ENCODE measurements around the gene TGFA.

Gene TGFA

DNA sequence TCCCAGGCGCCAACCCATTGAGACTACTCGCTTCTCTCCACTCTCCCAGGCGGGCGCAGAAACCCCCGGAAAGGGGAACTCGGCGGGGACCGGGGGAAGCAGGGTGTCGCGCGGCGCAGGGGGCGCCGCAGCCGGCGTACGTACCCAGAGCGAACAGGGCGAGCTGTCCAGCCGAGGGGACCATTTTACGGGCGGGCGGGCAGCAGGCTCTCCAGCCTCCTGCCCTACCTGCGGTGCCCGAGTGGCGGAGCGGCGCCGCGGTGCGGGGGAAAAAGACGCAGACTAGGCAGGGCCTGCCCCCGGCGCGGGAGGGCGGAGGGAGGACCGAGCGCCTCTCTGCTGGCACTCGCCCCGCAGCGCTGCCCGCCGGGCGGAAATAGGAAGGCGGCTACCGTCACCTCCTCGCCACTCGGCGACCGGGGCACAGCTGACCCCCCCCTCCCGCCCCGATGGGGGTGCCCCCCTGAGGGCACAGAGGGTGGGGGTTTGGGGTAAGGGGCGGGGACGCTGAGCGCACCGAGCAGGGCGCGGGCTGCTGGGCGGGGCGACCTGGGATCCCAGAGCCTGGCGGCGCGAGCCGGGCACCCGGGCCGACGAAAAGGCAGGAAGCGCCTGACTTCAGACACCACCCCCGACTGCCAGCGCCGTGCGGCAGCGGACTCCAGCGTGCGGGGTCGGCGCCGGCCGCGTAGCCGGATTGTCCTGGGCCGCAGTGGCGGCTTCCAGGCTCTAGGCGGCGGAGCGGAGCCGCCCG lies at the start of gene TGFA:
TGFA (minus strand) TSS at position 243 of the 754 bp plus-strand sequence; CDS start at position 184, 59 bp downstream.
- H3K27ac ChIP-seq (ENCODE audit: low read length), result no peak within 1 kb of the TSS
- H3K9ac ChIP-seq (ENCODE audit: low read length), result peak within 1 kb of the TSS; percentile 43

DNA sequence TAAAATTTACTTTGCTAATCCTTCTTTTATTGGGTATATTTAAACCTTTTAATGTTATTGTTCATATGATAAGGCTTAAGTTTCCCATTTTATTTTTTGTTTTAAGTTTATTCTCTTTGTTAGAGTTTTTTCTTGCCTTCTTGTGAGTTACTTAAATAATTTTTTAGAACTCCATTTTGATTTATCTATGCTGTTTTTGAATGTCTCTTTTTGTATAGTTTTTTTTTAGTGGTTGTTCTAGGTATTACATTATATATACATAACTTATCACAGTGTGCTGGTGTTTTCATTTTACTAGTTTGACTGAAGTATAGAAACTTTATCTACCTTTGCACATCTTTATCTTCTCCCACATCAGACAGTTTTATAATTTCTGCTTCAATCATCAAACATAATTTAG lies 49.4 kb upstream of the TGFA start:
- H3K27me3 ChIP-seq (ENCODE audit: control insufficient read depth, insufficient read depth, low read length), result no peaks in the 10 kb centered on the region
- H3K9ac ChIP-seq (ENCODE audit: low read length), result no peak overlapping the region
- no peaks in the 10 kb centered on the region for H3K4me1 ChIP-seq (ENCODE audit: control insufficient read depth, low read depth, low read length)
- H3K36me3 ChIP-seq (ENCODE audit: control insufficient read depth, low read depth, low read length), result no peaks in the 10 kb centered on the region
- H3K27ac ChIP-seq (ENCODE audit: low read length), result no peak overlapping the region
- H3K4me3 ChIP-seq (ENCODE audit: low read length), result no peak overlapping the region
- H3K9me3 ChIP-seq (ENCODE audit: control insufficient read depth, low read depth, low read length), result peaks cover 7% of the 10 kb centered on the region

More for the DNA sequence above, at the start of gene TGFA:
- peaks cover 10% of the 10 kb centered on the region for H3K4me1 ChIP-seq (ENCODE audit: control insufficient read depth, low read depth, low read length)
- no peaks in the 10 kb centered on the region for H3K9me3 ChIP-seq (ENCODE audit: control insufficient read depth, low read depth, low read length)
- peaks cover 60% of the 10 kb centered on the region for H3K27me3 ChIP-seq (ENCODE audit: control insufficient read depth, insufficient read depth, low read length)
- H3K4me3 ChIP-seq (ENCODE audit: low read length), result peak within 1 kb of the TSS; percentile 53
- H3K36me3 ChIP-seq (ENCODE audit: control insufficient read depth, low read depth, low read length), result no peaks in the 10 kb centered on the region

DNA sequence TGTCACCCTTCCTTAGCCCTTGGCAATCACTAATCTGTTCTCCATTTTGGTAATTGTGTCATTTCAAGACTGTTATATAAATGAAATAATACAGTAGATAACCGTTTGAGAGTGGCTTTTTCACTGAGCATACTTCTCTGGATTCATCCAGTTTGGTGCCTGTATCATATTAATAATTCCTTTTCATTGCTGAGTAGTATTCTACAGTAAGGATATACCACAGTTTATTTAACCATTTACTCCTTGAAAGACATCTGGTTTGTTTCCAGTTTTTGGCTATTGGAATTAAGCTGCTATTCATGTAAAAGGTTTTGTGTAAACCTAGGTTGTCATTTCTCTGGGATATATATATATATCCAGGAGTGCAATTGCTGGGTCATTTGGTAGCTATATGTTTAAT lies 44.6 kb upstream of the TGFA start:
- Histone ChIP-seq H3K36me3 (ENCODE audit: control insufficient read depth, low read depth, low read length) (no peaks in the 10 kb centered on the region), H3K4me1 (ENCODE audit: control insufficient read depth, low read depth, low read length) (no peaks in the 10 kb centered on the region), H3K9me3 (ENCODE audit: control insufficient read depth, low read depth, low read length) (peaks cover 7% of the 10 kb centered on the region), H3K4me3 (ENCODE audit: low read length) (no peak overlapping the region), H3K27ac (ENCODE audit: low read length) (no peak overlapping the region), H3K9ac (ENCODE audit: low read length) (no peak overlapping the region), H3K27me3 (ENCODE audit: control insufficient read depth, insufficient read depth, low read length) (no peaks in the 10 kb centered on the region)

DNA sequence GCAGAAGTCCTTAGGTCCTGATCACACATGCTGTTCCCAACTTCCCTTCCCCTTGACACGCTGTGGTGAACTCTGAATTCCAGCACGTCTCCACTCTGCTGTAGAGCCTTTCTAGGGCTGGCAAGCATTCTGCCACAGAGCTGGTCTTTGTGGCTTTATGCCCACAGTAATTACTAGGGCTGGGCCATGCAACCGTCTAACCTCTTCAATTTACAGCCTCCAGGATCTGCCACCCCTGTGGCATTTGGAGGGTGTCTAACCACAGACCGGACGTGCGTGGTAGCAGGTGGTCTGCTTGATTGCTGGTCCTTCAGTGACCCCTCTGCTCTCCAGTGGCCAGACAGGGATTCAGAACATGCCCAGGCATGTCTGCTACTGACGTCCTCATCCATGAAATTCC lies 43.1 kb upstream of the TGFA start:
- no peaks in the 10 kb centered on the region for H3K4me1 ChIP-seq (ENCODE audit: control insufficient read depth, low read depth, low read length)
- no peak overlapping the region for H3K9ac ChIP-seq (ENCODE audit: low read length)
- no peak overlapping the region for H3K4me3 ChIP-seq (ENCODE audit: low read length)
- no peak overlapping the region for H3K27ac ChIP-seq (ENCODE audit: low read length)
- no peaks in the 10 kb centered on the region for H3K36me3 ChIP-seq (ENCODE audit: control insufficient read depth, low read depth, low read length)
- H3K9me3 ChIP-seq (ENCODE audit: control insufficient read depth, low read depth, low read length), result peaks cover 7% of the 10 kb centered on the region
- no peaks in the 10 kb centered on the region for H3K27me3 ChIP-seq (ENCODE audit: control insufficient read depth, insufficient read depth, low read length)

DNA sequence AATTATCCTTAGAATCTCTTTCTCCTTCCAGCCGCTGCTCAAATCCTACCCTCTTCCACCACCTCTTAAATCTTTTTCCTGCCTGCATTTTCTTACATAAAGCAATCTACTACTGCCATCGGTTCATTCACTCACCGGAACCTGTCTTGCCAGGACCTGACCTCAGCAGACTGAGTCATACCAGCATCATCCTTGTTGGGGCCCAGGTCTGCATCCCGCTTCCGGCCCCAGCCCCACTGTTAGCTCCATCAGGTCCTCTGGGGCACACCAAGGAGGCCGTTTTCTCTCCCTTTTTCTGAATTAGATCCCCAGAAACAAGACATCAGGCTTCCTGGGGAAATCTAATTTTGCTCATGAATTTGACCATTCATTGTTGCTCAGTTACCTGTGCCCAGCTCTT lies 42.7 kb upstream of the TGFA start:
- Histone ChIP-seq H3K36me3 (ENCODE audit: control insufficient read depth, low read depth, low read length) (no peaks in the 10 kb centered on the region), H3K27me3 (ENCODE audit: control insufficient read depth, insufficient read depth, low read length) (no peaks in the 10 kb centered on the region), H3K9ac (ENCODE audit: low read length) (no peak overlapping the region), H3K4me3 (ENCODE audit: low read length) (no peak overlapping the region), H3K4me1 (ENCODE audit: control insufficient read depth, low read depth, low read length) (no peaks in the 10 kb centered on the region), H3K9me3 (ENCODE audit: control insufficient read depth, low read depth, low read length) (peaks cover 7% of the 10 kb centered on the region), H3K27ac (ENCODE audit: low read length) (no peak overlapping the region)

DNA sequence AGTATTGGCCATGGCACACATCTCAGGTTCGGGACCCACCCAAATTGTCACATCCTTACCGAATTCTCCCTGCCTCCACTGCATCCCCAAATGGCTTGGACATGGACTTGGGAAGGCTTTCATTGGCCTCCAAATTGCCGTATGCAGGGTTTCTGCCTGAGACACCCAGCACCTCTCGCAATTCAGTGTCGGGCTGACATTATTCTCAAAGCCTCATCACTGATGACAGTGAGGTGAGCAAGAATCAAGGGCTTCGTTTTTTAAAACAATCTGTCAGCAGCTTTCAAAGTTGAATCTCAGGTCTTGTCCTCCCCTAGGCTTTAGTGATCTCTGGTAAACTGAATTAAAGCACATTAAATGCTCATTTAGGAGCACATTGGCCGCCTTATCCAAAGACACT lies 29.5 kb upstream of the TGFA start:
- no peaks in the 10 kb centered on the region for H3K36me3 ChIP-seq (ENCODE audit: control insufficient read depth, low read depth, low read length)
- H3K27me3 ChIP-seq (ENCODE audit: control insufficient read depth, insufficient read depth, low read length), result no peaks in the 10 kb centered on the region
- no peak overlapping the region for H3K9ac ChIP-seq (ENCODE audit: low read length)
- no peak overlapping the region for H3K4me3 ChIP-seq (ENCODE audit: low read length)
- no peak overlapping the region for H3K27ac ChIP-seq (ENCODE audit: low read length)
- H3K4me1 ChIP-seq (ENCODE audit: control insufficient read depth, low read depth, low read length), result no peaks in the 10 kb centered on the region
- H3K9me3 ChIP-seq (ENCODE audit: control insufficient read depth, low read depth, low read length), result no peaks in the 10 kb centered on the region

DNA sequence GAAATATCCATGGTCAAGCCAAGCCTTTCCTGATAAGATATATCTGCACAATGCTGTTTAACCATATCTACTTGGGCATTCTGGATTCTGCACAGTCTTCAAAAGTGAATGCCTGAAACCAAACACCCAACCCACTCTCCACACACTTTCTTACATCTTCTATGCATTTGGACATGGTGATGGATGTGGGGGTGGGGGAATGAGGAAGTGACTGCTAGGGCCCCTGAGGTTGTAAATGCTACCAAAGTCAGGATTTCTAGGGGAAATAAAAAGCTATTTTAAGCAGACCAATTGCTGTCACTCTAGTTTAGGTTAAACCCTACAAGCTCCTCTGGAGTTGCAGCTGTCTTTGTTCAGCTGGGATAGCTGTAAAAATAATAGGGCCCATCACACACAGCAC lies 26.7 kb upstream of the TGFA start:
- Histone ChIP-seq H3K36me3 (ENCODE audit: control insufficient read depth, low read depth, low read length) (no peaks in the 10 kb centered on the region), H3K4me1 (ENCODE audit: control insufficient read depth, low read depth, low read length) (no peaks in the 10 kb centered on the region), H3K9me3 (ENCODE audit: control insufficient read depth, low read depth, low read length) (no peaks in the 10 kb centered on the region), H3K27ac (ENCODE audit: low read length) (no peak overlapping the region), H3K27me3 (ENCODE audit: control insufficient read depth, insufficient read depth, low read length) (no peaks in the 10 kb centered on the region), H3K4me3 (ENCODE audit: low read length) (no peak overlapping the region), H3K9ac (ENCODE audit: low read length) (no peak overlapping the region)

DNA sequence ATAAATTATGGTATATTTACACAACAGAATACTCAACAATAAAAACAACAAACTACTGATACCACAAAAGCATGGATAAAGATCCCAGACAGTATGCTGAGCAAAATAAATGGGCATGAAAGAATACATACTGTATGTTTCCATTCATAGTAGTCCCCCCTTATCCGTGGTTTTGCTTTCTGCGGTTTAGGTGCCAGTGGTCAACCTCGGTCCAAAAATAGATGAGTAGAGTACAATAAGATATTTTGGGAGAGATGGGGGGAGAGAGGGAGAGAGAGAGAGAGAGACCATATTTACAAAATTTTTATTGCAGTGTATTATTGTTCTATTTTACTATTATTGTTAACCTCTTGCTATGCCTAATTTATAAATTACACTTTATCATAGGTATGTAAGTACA lies 21.0 kb upstream of the TGFA start:
- peaks cover 14% of the 10 kb centered on the region for H3K27me3 ChIP-seq (ENCODE audit: control insufficient read depth, insufficient read depth, low read length)
- no peaks in the 10 kb centered on the region for H3K36me3 ChIP-seq (ENCODE audit: control insufficient read depth, low read depth, low read length)
- H3K4me3 ChIP-seq (ENCODE audit: low read length), result no peak overlapping the region
- H3K27ac ChIP-seq (ENCODE audit: low read length), result no peak overlapping the region
- H3K9me3 ChIP-seq (ENCODE audit: control insufficient read depth, low read depth, low read length), result no peaks in the 10 kb centered on the region
- H3K9ac ChIP-seq (ENCODE audit: low read length), result no peak overlapping the region
- no peaks in the 10 kb centered on the region for H3K4me1 ChIP-seq (ENCODE audit: control insufficient read depth, low read depth, low read length)

DNA sequence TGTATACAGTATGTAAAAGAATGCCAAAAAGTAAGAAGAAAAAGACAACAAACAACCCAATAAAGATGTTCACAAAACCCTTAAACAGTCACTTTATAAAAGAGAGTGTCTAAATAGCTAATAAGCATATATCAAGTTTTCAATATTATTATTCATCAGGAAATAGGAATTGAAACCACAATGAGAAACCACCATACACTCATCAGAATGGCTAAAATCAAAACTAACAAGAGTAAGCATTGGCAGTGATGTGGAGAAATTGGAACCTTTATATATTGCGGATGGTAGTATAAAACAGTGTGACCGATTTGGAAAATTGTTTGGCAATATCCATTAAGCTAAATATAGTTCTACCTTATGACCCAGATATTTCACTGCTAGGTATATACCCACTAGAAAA lies 20.5 kb upstream of the TGFA start:
- no peaks in the 10 kb centered on the region for H3K36me3 ChIP-seq (ENCODE audit: control insufficient read depth, low read depth, low read length)
- no peak overlapping the region for H3K9ac ChIP-seq (ENCODE audit: low read length)
- no peaks in the 10 kb centered on the region for H3K9me3 ChIP-seq (ENCODE audit: control insufficient read depth, low read depth, low read length)
- no peaks in the 10 kb centered on the region for H3K4me1 ChIP-seq (ENCODE audit: control insufficient read depth, low read depth, low read length)
- H3K27ac ChIP-seq (ENCODE audit: low read length), result no peak overlapping the region
- no peak overlapping the region for H3K4me3 ChIP-seq (ENCODE audit: low read length)
- H3K27me3 ChIP-seq (ENCODE audit: control insufficient read depth, insufficient read depth, low read length), result peaks cover 14% of the 10 kb centered on the region

DNA sequence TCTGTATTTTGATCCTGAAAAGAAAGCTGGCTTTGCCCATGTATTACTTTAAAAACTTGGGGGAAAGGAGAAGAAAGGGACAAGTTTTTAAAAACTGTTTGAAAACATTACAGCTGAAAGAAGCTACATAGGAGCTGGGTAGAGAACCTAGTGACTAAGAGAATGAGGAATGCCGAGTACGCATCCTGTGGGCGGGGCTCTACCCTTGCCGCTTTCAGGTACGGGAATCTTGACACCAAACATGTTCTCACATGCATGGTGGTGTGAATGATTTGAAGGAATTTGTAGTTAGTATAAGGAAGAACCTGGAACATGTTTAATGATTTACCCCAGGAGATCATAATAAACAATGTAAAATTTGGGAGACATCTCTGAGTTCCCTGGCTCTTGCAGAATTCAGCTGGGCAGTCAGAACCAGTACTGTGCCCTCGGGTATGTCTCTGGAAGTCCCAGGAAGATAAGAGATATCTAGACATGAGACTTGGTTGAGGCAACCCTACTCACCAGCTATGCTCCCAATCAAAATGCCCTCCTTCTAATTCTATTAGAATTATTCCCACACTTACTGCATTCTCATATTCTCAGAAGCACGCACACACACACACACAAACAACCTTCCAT lies 16.5 kb upstream of the TGFA start:
- H3K27me3 ChIP-seq (ENCODE audit: control insufficient read depth, insufficient read depth, low read length), result peaks cover 14% of the 10 kb centered on the region
- no peak overlapping the region for H3K4me3 ChIP-seq (ENCODE audit: low read length)
- H3K4me1 ChIP-seq (ENCODE audit: control insufficient read depth, low read depth, low read length), result no peaks in the 10 kb centered on the region
- no peaks in the 10 kb centered on the region for H3K36me3 ChIP-seq (ENCODE audit: control insufficient read depth, low read depth, low read length)
- H3K9me3 ChIP-seq (ENCODE audit: control insufficient read depth, low read depth, low read length), result no peaks in the 10 kb centered on the region
- no peak overlapping the region for H3K27ac ChIP-seq (ENCODE audit: low read length)
- H3K9ac ChIP-seq (ENCODE audit: low read length), result no peak overlapping the region

DNA sequence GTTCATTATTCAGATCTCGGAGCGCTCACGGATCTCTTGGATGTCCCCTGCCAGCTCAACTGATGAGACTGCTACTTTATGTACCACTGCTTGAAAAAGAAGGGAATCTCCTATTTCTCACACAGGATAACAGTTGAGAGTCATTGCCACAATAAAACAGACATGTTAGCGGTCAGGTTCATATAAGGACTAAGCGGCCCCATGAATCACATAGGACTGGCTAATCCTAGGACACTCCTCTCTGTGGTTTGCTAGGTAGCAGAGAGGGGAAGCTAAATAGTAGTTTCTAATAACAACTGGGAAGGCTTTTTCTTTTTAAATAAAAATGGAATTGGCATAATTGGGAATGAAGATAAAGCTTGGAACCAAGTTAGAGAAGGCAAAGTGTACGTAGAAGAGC lies 15.9 kb upstream of the TGFA start:
- H3K36me3 ChIP-seq (ENCODE audit: control insufficient read depth, low read depth, low read length), result no peaks in the 10 kb centered on the region

DNA sequence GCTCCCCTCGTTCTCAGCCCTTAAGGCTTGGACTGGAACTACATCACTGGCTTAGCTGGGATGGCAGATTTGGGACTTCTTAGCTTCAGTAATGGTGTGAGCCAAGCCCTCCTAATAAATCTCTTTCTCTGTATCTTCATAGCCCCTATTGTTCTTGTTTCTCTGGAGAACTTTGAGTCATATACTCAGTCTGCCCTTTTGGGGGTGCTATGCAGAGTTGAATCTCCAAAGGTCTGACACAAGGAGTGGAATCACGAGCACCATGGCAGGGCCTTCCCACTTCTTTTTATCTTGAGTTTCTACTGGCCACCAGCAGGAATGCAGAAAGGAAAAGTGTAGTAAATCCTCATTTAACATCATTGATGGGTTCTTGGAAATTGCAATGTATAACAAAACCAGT lies 13.3 kb upstream of the TGFA start:
- Histone ChIP-seq H3K9me3 (ENCODE audit: control insufficient read depth, low read depth, low read length) (no peaks in the 10 kb centered on the region), H3K36me3 (ENCODE audit: control insufficient read depth, low read depth, low read length) (no peaks in the 10 kb centered on the region), H3K4me1 (ENCODE audit: control insufficient read depth, low read depth, low read length) (no peaks in the 10 kb centered on the region), H3K9ac (ENCODE audit: low read length) (no peak overlapping the region), H3K4me3 (ENCODE audit: low read length) (no peak overlapping the region), H3K27me3 (ENCODE audit: control insufficient read depth, insufficient read depth, low read length) (peaks cover 14% of the 10 kb centered on the region), H3K27ac (ENCODE audit: low read length) (no peak overlapping the region)

More for the DNA sequence above, 15.9 kb upstream of the TGFA start:
- Histone ChIP-seq H3K27ac (ENCODE audit: low read length) (no peak overlapping the region), H3K9ac (ENCODE audit: low read length) (no peak overlapping the region), H3K27me3 (ENCODE audit: control insufficient read depth, insufficient read depth, low read length) (peaks cover 14% of the 10 kb centered on the region), H3K4me3 (ENCODE audit: low read length) (no peak overlapping the region), H3K9me3 (ENCODE audit: control insufficient read depth, low read depth, low read length) (no peaks in the 10 kb centered on the region), H3K4me1 (ENCODE audit: control insufficient read depth, low read depth, low read length) (no peaks in the 10 kb centered on the region)
